GM10266 (cell line): Measurements from ENCODE around the gene REC8.

Experiments used
- DNase-seq: peaks from one replicate; pipeline ENCODE4 v3.0.0; 2012; ENCODE audit errors: extremely low spot score
- TF ChIP-seq, protein P1 (sequence below): IDR thresholded peaks from 2 replicates; pipeline ENCODE4 v1.5.1; 2012; ENCODE audit warnings: mild to moderate bottlenecking, low read depth; ENCODE audit not compliant: control insufficient read depth, insufficient read depth; ENCODE audit errors: missing control alignments

The REC8 gene

DNA sequence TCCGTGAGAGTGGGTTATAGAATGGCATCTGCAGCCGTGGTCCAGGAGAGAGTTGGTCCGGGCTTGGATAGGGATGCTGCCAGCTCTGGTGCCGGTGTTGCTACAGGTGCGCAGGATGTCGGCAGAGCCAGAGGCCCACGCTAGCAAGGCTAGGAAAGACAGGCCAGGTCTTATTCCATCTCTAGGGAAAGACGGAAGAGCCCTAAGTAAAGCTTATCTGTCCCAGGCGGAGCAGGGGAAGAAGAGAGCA lies 36.4 kb upstream of the REC8 start:
- TF ChIP-seq, protein P1, sequence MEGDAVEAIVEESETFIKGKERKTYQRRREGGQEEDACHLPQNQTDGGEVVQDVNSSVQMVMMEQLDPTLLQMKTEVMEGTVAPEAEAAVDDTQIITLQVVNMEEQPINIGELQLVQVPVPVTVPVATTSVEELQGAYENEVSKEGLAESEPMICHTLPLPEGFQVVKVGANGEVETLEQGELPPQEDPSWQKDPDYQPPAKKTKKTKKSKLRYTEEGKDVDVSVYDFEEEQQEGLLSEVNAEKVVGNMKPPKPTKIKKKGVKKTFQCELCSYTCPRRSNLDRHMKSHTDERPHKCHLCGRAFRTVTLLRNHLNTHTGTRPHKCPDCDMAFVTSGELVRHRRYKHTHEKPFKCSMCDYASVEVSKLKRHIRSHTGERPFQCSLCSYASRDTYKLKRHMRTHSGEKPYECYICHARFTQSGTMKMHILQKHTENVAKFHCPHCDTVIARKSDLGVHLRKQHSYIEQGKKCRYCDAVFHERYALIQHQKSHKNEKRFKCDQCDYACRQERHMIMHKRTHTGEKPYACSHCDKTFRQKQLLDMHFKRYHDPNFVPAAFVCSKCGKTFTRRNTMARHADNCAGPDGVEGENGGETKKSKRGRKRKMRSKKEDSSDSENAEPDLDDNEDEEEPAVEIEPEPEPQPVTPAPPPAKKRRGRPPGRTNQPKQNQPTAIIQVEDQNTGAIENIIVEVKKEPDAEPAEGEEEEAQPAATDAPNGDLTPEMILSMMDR, result no peak
- DNase-seq, result no peak

DNA sequence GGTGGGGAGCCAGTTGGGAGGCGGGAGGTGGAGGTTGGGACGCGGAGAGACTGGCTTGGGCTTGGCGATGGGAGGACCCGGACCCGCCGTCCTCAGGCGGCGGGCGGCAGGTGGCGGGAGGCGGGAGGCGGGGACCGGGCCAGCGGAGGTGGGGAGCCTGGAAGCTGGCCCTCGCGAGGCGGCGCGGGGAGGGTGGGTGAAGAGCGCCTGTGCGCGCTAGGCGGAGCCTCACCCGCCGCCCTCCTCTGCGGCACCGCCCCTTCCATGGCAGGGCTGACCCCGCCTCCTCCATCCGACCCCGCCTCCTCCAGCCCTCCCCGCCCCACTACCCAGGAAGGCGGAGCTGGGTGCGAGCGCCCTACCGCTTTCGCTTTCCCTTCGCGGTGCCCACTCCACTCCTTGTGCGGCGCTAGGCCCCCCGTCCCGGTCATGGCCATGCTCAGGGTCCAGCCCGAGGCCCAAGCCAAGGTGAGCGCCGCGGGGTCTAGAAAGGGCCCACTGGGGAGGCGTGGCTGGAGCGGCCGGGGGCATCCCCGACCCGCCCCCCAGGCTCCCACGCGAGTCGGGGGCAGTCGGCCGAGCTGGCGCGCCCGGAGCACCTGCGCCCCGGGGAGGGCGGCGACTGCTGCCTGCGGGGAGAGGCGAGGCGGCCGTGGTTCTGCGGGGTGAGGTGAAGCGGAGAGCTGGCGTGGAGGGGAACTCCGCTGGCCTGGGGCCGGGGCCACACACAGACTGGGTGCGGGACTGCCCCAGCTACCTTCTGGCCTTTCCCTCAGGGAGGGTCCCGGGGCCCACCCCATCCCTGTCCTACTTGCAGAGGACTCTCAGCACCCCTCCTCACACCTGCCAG lies 35.8 kb upstream of the REC8 start, which contains the start of gene PSME1:
Gene PSME1 (plus strand): TSS at position 361 of the 850 bp plus-strand sequence. CDS start 69 bp downstream, at position 430.
- TF ChIP-seq, protein P1, result peak; percentile 2
- DNase-seq, result peak; percentile 98

DNA sequence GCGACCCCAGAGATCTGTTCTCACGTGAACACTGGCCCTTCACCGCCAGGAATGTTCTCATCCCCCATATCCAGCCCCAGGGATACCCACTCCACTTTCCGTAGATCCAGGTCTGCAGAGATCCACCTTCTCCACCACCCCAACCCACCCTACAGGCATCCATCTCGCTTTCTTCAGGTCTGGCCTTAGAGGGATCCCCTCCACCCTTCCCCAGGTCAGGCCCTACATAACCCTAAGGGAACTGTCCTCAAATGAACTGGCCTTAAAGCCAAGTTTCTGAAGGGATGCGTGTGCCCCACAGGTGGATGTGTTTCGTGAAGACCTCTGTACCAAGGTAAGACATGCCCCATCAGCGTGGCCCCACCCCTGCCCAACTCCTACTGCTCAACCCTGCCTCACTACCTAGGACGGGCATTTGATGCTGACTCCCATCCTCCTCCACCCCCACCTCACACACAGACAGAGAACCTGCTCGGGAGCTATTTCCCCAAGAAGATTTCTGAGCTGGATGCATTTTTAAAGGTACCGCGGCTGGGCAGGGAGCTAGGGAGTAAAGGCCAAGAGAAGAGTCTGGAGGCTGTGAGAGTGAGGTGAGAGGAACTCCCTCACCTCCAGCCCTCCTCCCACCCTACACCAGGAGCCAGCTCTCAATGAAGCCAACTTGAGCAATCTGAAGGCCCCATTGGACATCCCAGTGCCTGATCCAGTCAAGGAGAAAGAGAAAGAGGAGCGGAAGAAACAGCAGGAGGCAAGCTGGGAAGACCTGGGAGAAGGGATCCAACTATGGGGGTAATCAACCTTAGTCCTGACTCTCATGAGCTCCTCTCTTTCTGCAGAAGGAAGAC lies 35.0 kb upstream of the REC8 start:
- no peak for DNase-seq
- TF ChIP-seq, protein P1, result no peak

DNA sequence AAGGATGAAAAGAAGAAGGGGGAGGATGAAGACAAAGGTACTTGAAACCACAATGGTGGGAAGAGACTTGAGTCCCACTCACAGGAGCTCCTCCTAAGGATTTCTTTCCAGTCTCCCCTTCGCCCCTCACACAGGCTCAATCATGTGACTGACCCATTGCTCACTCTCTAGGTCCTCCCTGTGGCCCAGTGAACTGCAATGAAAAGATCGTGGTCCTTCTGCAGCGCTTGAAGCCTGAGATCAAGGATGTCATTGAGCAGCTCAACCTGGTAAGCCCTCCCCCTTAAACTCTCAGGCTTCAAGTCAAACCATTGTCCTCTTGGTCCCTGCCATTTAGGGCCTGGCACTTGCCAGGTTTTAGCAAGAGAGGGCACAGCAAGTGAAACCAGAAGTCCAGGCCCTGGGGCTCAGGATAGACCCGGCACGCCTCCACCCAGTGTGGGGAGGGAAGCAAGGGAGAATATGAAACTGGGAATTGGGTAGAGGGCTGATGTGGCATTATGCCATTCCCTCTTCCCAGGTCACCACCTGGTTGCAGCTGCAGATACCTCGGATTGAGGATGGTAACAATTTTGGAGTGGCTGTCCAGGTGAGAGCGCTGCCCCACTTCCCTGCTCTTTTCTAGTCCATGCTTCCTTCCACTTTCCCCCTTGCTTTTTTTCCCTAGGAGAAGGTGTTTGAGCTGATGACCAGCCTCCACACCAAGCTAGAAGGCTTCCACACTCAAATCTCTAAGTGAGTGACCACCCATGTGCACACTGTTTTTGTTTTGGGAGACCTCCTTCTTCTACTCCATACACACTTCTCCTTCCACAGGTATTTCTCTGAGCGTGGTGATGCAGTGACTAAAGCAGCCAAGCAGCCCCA lies 34.1 kb upstream of the REC8 start:
- TF ChIP-seq, protein P1, result no peak
- no peak for DNase-seq

DNA sequence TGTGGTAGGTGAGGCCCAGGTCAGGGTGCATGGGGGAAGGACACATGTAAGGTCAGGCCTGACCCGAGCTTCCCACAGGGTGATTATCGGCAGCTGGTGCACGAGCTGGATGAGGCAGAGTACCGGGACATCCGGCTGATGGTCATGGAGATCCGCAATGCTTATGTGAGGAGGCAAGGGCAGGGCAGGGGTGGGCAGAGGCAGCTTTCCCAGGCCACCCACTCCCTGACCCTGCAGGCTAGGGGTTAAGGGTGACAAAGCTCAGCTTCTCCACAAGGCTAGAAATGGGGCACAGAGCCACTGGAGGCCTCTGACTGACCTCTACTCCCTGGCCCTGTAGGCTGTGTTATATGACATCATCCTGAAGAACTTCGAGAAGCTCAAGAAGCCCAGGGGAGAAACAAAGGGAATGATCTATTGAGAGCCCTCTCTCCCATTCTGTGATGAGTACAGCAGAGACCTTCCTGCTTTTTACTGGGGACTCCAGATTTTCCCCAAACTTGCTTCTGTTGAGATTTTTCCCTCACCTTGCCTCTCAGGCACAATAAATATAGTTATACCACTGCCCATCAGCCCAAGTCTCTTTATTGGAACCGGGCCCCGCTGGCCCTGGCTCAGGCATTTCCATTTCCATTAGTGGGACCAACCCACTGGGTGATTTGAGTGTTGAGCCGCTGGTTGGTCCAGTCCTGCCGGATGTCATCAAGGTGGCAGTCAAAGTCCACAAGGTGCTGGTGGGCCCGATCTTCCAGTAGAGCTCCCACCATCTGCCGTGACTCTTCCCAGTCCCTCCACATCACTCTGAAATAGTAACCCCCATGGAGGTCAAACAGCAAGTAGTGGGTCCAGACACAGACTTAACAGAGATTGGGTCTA lies 33.2 kb upstream of the REC8 start:
- TF ChIP-seq, protein P1, result no peak
- no peak for DNase-seq

DNA sequence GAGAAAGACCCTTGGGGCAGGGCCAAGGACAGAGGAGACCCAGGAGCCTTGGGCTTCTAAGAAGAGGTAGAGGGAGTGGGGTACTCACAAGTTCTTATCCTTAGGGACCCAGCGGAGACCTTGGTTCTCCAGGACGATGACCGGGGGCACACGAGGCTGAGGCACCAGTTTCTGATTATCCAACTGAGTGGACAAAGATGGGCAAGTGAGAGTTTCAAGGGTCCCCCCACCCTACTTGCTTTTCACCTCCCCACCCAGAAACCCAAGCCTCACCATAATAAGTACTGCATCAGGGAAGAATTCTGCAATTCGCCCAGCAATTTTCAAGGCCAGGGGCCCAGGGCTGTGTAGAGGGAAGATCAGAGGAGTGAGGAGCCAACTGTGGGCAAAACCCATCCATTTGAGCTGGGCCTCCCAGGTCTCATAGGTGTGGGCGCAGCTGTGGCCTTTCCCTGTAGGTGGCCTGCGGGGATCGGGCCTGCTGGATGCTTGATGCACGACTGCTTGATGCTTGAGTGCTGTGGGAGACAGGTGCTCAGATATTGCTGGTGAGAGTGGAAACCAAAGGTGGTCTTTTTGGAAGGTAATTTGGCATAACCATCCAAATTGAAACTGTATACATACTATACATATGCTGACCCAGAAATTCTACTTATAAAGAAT lies 32.5 kb upstream of the REC8 start:
- TF ChIP-seq, protein P1, result no peak
- no peak for DNase-seq
